H9 (cell line): Measurements from ENCODE around the gene CACTIN. TPM values are rescaled to one million over a fixed set of nuclear protein-coding genes. Genes with fewer than 3 reads are reported as not detected.
A peak's percentile ranks its signal among the peaks of the same experiment; 100 is the strongest.

Experiments
- DNase-seq: peaks from one replicate; pipeline ENCODE4 v3.0.0-alpha.2; 2017
- H2AFZ ChIP-seq: one replicate; pipeline ENCODE4 v1.6.1; 2013; ENCODE audit warnings: mild to moderate bottlenecking, low read length, control low read depth, moderate library complexity
- H2AK5ac ChIP-seq: 2 replicates; pipeline ENCODE4 v1.6.1; 2013; ENCODE audit warnings: low read length, control low read depth, mixed read lengths; ENCODE audit not compliant: insufficient read length
- H2BK120ac ChIP-seq: one replicate; pipeline ENCODE4 v1.6.1; 2013; ENCODE audit warnings: low read depth, mild to moderate bottlenecking, low read length, control low read depth, inconsistent platforms; ENCODE audit not compliant: poor library complexity, severe bottlenecking
- H2BK12ac ChIP-seq: 2 replicates; pipeline ENCODE4 v1.6.1; 2013; ENCODE audit warnings: low read length, control low read depth, mixed read lengths, low read depth; ENCODE audit not compliant: insufficient read length
- H2BK15ac ChIP-seq: 2 replicates; pipeline ENCODE4 v1.6.1; 2013; ENCODE audit warnings: low read depth, low read length, control low read depth
- H2BK20ac ChIP-seq: one replicate; pipeline ENCODE4 v1.6.1; 2013; ENCODE audit warnings: low read depth, mild to moderate bottlenecking, low read length, control low read depth, inconsistent platforms; ENCODE audit not compliant: poor library complexity, severe bottlenecking
- H2BK5ac ChIP-seq: 2 replicates; pipeline ENCODE4 v1.6.1; 2013; ENCODE audit warnings: low read length, control low read depth, mixed read lengths; ENCODE audit not compliant: insufficient read length
- H3K14ac ChIP-seq: 2 replicates; pipeline ENCODE4 v1.6.1; 2013; ENCODE audit warnings: low read length, control low read depth; ENCODE audit not compliant: insufficient read depth
- H3K18ac ChIP-seq: 2 replicates; pipeline ENCODE4 v1.6.1; 2013; ENCODE audit warnings: low read depth, mild to moderate bottlenecking, mixed read lengths, low read length, control low read depth; ENCODE audit not compliant: insufficient read length
- H3K23ac ChIP-seq: 2 replicates; pipeline ENCODE4 v1.6.1; 2013; ENCODE audit warnings: low read length, control low read depth, mixed read lengths, low read depth; ENCODE audit not compliant: insufficient read length
- H3K23me2 ChIP-seq: 2 replicates; pipeline ENCODE4 v1.6.1; 2013; ENCODE audit warnings: low read depth, mild to moderate bottlenecking, mixed read lengths, low read length, control low read depth; ENCODE audit not compliant: insufficient read length, poor library complexity, severe bottlenecking
- H3K27ac ChIP-seq: 2 replicates; pipeline ENCODE4 v1.5.1; 2013; ENCODE audit warnings: low read length, control low read depth, mixed read lengths, low read depth; ENCODE audit not compliant: insufficient read length
- H3K27me3 ChIP-seq: 2 replicates; pipeline ENCODE4 v1.6.1; 2013; ENCODE audit warnings: low read length, control low read depth, inconsistent platforms; ENCODE audit not compliant: insufficient read depth
- H3K4ac ChIP-seq: 2 replicates; pipeline ENCODE4 v1.6.1; 2013; ENCODE audit warnings: low read depth, mild to moderate bottlenecking, control low read depth, inconsistent platforms, low read length, moderate library complexity
- H3K4me1 ChIP-seq: 2 replicates; pipeline ENCODE4 v1.6.1; 2013; ENCODE audit warnings: low read length, control low read depth, inconsistent platforms; ENCODE audit not compliant: insufficient read depth
- H3K4me2 ChIP-seq: 2 replicates; pipeline ENCODE4 v1.6.1; 2013; ENCODE audit warnings: low read length, control low read depth, mixed read lengths; ENCODE audit not compliant: insufficient read length, insufficient read depth
- H3K56ac ChIP-seq: 2 replicates; pipeline ENCODE4 v1.6.1; 2013; ENCODE audit warnings: low read depth, mild to moderate bottlenecking, mixed read lengths, low read length, control low read depth; ENCODE audit not compliant: insufficient read length
- H3K79me1 ChIP-seq: 2 replicates; pipeline ENCODE4 v1.6.1; 2013; ENCODE audit warnings: low read depth, mild to moderate bottlenecking, moderate library complexity, low read length, control low read depth, inconsistent platforms; ENCODE audit not compliant: insufficient read depth, poor library complexity, severe bottlenecking
- H3K79me2 ChIP-seq: 2 replicates; pipeline ENCODE4 v1.6.1; 2013; ENCODE audit warnings: low read length, control low read depth, inconsistent platforms; ENCODE audit not compliant: insufficient read depth
- H3K9ac ChIP-seq: 2 replicates; pipeline ENCODE4 v1.6.1; 2013; ENCODE audit warnings: low read length, control low read depth, mixed read lengths; ENCODE audit not compliant: insufficient read length; ENCODE audit errors: extremely low read depth
- H3K9me3 ChIP-seq: one replicate; pipeline ENCODE4 v1.6.1; 2013; ENCODE audit warnings: low read depth, low read length, inconsistent platforms; ENCODE audit not compliant: control insufficient read depth
- H3T11ph ChIP-seq: one replicate; pipeline ENCODE4 v1.6.1; 2013; ENCODE audit warnings: mild to moderate bottlenecking, low read length, control low read depth, inconsistent platforms
- H4K20me1 ChIP-seq: one replicate; pipeline ENCODE4 v1.6.1; 2013; ENCODE audit not compliant: control insufficient read depth, insufficient read length, insufficient read depth
- H4K5ac ChIP-seq: 2 replicates; pipeline ENCODE4 v1.6.1; 2013; ENCODE audit warnings: low read depth, mild to moderate bottlenecking, mixed read lengths, low read length, control low read depth; ENCODE audit not compliant: insufficient read length
- H4K8ac ChIP-seq: replicated peaks from 2 replicates; pipeline ENCODE4 v1.6.1; 2013; ENCODE audit warnings: low read length, control low read depth, mixed read lengths, low read depth; ENCODE audit not compliant: insufficient read length
- H4K91ac ChIP-seq: 2 replicates; pipeline ENCODE4 v1.6.1; 2013; ENCODE audit warnings: low read depth, mild to moderate bottlenecking, moderate library complexity, mixed read lengths, low read length, control low read depth; ENCODE audit not compliant: insufficient read length
- H3K27ac Mint-ChIP-seq, 3 experiments: 2 replicates in 2 of 3; 3 replicates in 1 of 3; pipeline ENCODE4 v1.8.0; 2020 to 2021; ENCODE audit warnings: mixed read lengths in 3 of 3, mild to moderate bottlenecking in 1 of 3, moderate library complexity in 1 of 3
- H3K27me3 Mint-ChIP-seq: 2 replicates; pipeline ENCODE4 v1.8.0; 2021; ENCODE audit warnings: low read depth, mild to moderate bottlenecking, moderate library complexity, mixed read lengths
- H3K36me3 Mint-ChIP-seq, 3 experiments: 2 replicates in 2 of 3; 3 replicates in 1 of 3; pipeline ENCODE4 v1.8.0; 2020 to 2021; ENCODE audit warnings: low read depth in 3 of 3, mixed read lengths in 3 of 3; ENCODE audit not compliant: insufficient read depth in 1 of 3
- H3K4me1 Mint-ChIP-seq, 2 experiments: 2 replicates each; pipeline ENCODE4 v1.8.0; 2020; ENCODE audit warnings: mixed read lengths in 2 of 2
- H3K4me3 Mint-ChIP-seq, 2 experiments: 2 replicates in 1 of 2; 3 replicates in 1 of 2; pipeline ENCODE4 v1.8.0; 2020 to 2021; ENCODE audit warnings: mild to moderate bottlenecking in 2 of 2, mixed read lengths in 2 of 2, moderate library complexity in 1 of 2
- H3K9me3 Mint-ChIP-seq, 2 experiments: 2 replicates in 1 of 2; 3 replicates in 1 of 2; pipeline ENCODE4 v1.8.0; 2020; ENCODE audit warnings: mild to moderate bottlenecking in 2 of 2, mixed read lengths in 2 of 2, moderate library complexity in 1 of 2
- WGBS: extraction: QIAGEN DNeasy Blood & Tissue Kit; methylation state at CpG from one replicate; pipeline ENCODE4 v1.1.7; 2013; ENCODE audit warnings: missing lambda C conversion rate, low lambda C conversion rate, mixed read lengths; ENCODE audit not compliant: insufficient read length; ENCODE audit errors: extremely low coverage; 5-methylcytosine and 5-hydroxymethylcytosine counted together
- total RNA-seq: library from RNA; stranded (reverse); gene quantifications from 2 replicates; pipeline ENCODE4 v1.2.1, GENCODE V29; 2021
- TF ChIP-seq, protein P1 (sequence below): fragments of 200-600 bp; sonication (generic); conservative IDR thresholded peaks from 3 replicates; pipeline ENCODE4 v1.8.0; 2021; ENCODE audit warnings: antibody characterized with exemption, mild to moderate bottlenecking

CACTIN gene
- total RNA-seq, 1 experiment from 2014 or later: 37.3 TPM

DNA sequence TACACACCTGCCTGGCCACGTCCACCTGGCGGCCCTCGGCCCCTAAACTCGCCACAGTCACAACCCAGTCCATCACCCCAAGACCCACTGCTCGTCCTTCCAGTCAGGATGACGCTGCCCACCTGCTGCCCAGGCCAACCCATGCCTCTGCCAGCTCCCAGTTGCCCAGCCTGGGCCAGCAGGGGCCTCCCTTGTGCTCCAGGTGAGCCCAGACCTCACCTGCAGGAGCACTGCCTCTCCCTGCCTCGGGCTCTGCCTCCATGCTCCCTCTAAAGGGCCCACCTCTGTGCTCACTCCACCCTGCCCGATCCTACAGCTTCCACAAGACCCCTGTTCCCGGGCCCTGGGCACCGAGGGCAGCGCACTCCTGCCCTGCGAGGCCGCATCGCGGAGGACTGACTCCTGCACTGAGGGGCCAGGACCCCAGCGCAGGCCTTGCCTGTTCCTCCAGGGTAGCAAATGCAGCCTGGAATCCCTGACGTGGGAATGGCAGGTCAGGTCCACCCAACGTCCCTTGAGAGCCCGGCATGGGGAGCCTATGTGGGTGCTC, 8.0 kb upstream of the CACTIN start:
- no CpG with 5 or more reads among the region's 19 CpGs for whole genome bisulfite sequencing
- Histone ChIP-seq H3K14ac (no peak overlapping the region), H3T11ph (no peak overlapping the region), H3K79me1 (no peaks in the 10 kb centered on the region), H2BK20ac (no peak overlapping the region), H2BK15ac (no peak overlapping the region), H3K9ac (no peak overlapping the region), H4K20me1 (no peaks in the 10 kb centered on the region), H3K23me2 (no peaks in the 10 kb centered on the region), H2AFZ (no peak overlapping the region), H3K4me1 (no peaks in the 10 kb centered on the region), H2BK120ac (no peak overlapping the region), H3K56ac (no peak overlapping the region), H2BK12ac (no peak overlapping the region), H4K5ac (no peak overlapping the region), H4K8ac (no peak overlapping the region), H3K9me3 (no peaks in the 10 kb centered on the region), H3K27me3 (no peaks in the 10 kb centered on the region), H3K23ac (no peak overlapping the region), H4K91ac (no peak overlapping the region), H3K27ac (no peak overlapping the region), H3K4ac (no peak overlapping the region), H2BK5ac (no peak overlapping the region), H2AK5ac (no peak overlapping the region), H3K18ac (no peak overlapping the region), H3K4me2 (no peak overlapping the region), H3K79me2 (no peaks in the 10 kb centered on the region)
- DNase-seq: no peak
- H3K27me3 Mint-ChIP-seq: no peaks in the 10 kb centered on the region
- H3K9me3 Mint-ChIP-seq: no peaks in the 10 kb centered on the region; a peak in 1 of 5 replicates
- H3K4me3 Mint-ChIP-seq: no peak overlapping the region
- TF ChIP-seq, protein P1, sequence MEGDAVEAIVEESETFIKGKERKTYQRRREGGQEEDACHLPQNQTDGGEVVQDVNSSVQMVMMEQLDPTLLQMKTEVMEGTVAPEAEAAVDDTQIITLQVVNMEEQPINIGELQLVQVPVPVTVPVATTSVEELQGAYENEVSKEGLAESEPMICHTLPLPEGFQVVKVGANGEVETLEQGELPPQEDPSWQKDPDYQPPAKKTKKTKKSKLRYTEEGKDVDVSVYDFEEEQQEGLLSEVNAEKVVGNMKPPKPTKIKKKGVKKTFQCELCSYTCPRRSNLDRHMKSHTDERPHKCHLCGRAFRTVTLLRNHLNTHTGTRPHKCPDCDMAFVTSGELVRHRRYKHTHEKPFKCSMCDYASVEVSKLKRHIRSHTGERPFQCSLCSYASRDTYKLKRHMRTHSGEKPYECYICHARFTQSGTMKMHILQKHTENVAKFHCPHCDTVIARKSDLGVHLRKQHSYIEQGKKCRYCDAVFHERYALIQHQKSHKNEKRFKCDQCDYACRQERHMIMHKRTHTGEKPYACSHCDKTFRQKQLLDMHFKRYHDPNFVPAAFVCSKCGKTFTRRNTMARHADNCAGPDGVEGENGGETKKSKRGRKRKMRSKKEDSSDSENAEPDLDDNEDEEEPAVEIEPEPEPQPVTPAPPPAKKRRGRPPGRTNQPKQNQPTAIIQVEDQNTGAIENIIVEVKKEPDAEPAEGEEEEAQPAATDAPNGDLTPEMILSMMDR: no peak
- H3K36me3 Mint-ChIP-seq: peaks cover 4 to 17% (median 17%) of the 10 kb centered on the region in 3 experiments; a peak in 6 of 7 replicates
- no peaks in the 10 kb centered on the region for H3K4me1 Mint-ChIP-seq
- peak overlapping the region; percentile 38 to 92 (median 57); a peak in 4 of 7 replicates for H3K27ac Mint-ChIP-seq
